ENCODE data around the gene SEC23B.

The SEC23B gene

DNA sequence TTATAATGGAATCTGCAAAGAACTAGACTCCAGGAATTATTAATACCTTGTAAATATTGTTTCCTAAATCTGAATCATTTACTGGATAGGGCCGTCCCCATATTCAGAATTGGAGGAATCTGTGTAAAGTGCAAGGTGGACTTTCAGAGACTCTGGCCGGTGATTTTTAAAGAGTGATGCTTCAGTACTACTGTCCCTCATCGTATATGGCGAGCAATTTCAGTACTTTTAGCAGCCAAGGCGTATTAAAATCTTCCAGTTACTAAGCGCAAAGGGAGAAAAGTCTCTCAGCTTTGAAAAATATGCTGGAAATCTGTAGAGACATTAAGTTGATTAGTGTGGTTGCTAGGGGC is 60.0 kb downstream of the SEC23B start:
- no peaks in the 10 kb centered on the region for H3K9me3 ChIP-seq (ENCODE audit: insufficient read depth, low read length, severe bottlenecking)
- H3K36me3 ChIP-seq (ENCODE audit: insufficient read depth, low read length): peaks cover 28% of the 10 kb centered on the region
- peak overlapping the region; percentile 75 for H3K9ac ChIP-seq (ENCODE audit: low read depth, low read length)
- peaks cover 20% of the 10 kb centered on the region for H3K4me1 ChIP-seq (ENCODE audit: insufficient read depth, low read length)
- peak overlapping the region; percentile 64 to 68 for H3K4me3 ChIP-seq (ENCODE audit: low read depth in 1 of 2, low read length in 2 of 2)
- peak overlapping the region; percentile 76 for H3K27ac ChIP-seq (ENCODE audit: low read length)
- H2AFZ ChIP-seq (ENCODE audit: low read depth, low read length): peak overlapping the region; percentile 73
- ATAC-seq (ENCODE audit: insufficient read depth, low read depth) (no peak; the same call in 2 of the 3 replicates), DNase-seq (no peak)
- peaks cover 26% of the 10 kb centered on the region for H3K79me2 ChIP-seq (ENCODE audit: insufficient read depth, low read length)
- H3K27me3 ChIP-seq (ENCODE audit: insufficient read depth, low read length, poor library complexity): no peaks in the 10 kb centered on the region
- peak overlapping the region; percentile 89 for H3K4me2 ChIP-seq (ENCODE audit: insufficient read depth, low read length)
- no peaks in the 10 kb centered on the region for H4K20me1 ChIP-seq (ENCODE audit: insufficient read depth, low read length)
- TF ChIP-seq EZH2 (IDR thresholded peaks at IDR 0.05; ENCODE audit: borderline replicate concordance, low read depth, low read length, severe bottlenecking): no peak
- no peak for TF ChIP-seq CTCF (IDR thresholded peaks at IDR 0.05; ENCODE audit: borderline replicate concordance, extremely low read depth, low read length, poor library complexity, severe bottlenecking)

DNA sequence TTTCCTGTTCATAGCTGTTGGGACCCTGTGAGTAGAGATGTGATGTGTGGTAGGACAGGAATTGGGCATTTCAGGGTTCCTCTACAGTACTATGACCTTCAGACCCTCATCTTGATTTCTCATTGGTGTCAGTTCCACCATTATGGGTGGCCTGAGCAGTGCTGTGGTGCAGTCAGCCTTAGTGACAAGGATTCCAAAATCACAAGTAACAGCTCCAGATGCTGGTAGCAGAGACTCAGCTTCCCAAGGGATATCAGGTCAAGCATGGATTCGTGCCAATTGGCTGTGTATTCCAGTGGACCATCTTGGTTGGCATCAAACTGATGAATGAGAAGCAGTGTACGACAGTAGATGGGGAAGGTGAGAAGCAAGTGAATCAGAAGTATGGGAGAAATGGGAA is 63.3 kb downstream of the SEC23B start:
- no peak for ATAC-seq (ENCODE audit: insufficient read depth, low read depth)
- TF ChIP-seq EZH2 (IDR thresholded peaks at IDR 0.05; ENCODE audit: borderline replicate concordance, low read depth, low read length, severe bottlenecking) (no peak), CTCF (IDR thresholded peaks at IDR 0.05; ENCODE audit: borderline replicate concordance, extremely low read depth, low read length, poor library complexity, severe bottlenecking) (no peak)
- peaks cover 17% of the 10 kb centered on the region for H3K4me1 ChIP-seq (ENCODE audit: insufficient read depth, low read length)
- no peak overlapping the region for H3K27ac ChIP-seq (ENCODE audit: low read length)
- H2AFZ ChIP-seq (ENCODE audit: low read depth, low read length): no peak overlapping the region
- H3K36me3 ChIP-seq (ENCODE audit: insufficient read depth, low read length): peaks cover 25% of the 10 kb centered on the region
- no peak overlapping the region for H3K4me3 ChIP-seq (ENCODE audit: low read depth in 1 of 2, low read length in 2 of 2)
- DNase-seq: no peak
- no peaks in the 10 kb centered on the region for H3K27me3 ChIP-seq (ENCODE audit: insufficient read depth, low read length, poor library complexity)
- H3K4me2 ChIP-seq (ENCODE audit: insufficient read depth, low read length): no peak overlapping the region
- no peaks in the 10 kb centered on the region for H4K20me1 ChIP-seq (ENCODE audit: insufficient read depth, low read length)
- peaks cover 26% of the 10 kb centered on the region for H3K79me2 ChIP-seq (ENCODE audit: insufficient read depth, low read length)
- H3K9me3 ChIP-seq (ENCODE audit: insufficient read depth, low read length, severe bottlenecking): no peaks in the 10 kb centered on the region
- H3K9ac ChIP-seq (ENCODE audit: low read depth, low read length): no peak overlapping the region

DNA sequence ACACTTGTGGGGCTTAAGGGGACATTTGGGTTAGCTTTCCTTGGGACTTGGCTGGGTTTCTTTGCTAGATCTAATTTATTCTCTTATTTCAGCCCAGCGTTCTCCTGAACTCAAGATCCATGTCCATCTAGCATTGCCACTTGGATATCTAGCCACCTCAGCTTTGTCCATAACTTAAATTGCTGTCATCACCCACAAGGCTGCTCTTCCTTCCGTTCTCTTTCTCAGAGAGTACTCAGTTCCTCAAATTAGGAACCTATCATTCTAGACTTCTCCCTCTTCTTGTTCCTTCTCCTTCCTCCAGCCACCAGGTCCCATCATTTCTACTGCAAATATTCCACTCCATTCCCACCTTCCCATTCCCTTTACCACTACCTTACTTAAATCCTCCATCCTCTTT is 63.8 kb downstream of the SEC23B start:
- Histone ChIP-seq H3K27ac (ENCODE audit: low read length) (no peak overlapping the region), H4K20me1 (ENCODE audit: insufficient read depth, low read length) (no peaks in the 10 kb centered on the region), H2AFZ (ENCODE audit: low read depth, low read length) (no peak overlapping the region), H3K36me3 (ENCODE audit: insufficient read depth, low read length) (peaks cover 25% of the 10 kb centered on the region), H3K9me3 (ENCODE audit: insufficient read depth, low read length, severe bottlenecking) (no peaks in the 10 kb centered on the region), H3K4me2 (ENCODE audit: insufficient read depth, low read length) (no peak overlapping the region), H3K79me2 (ENCODE audit: insufficient read depth, low read length) (peaks cover 23% of the 10 kb centered on the region), H3K4me1 (ENCODE audit: insufficient read depth, low read length) (peaks cover 11% of the 10 kb centered on the region), H3K9ac (ENCODE audit: low read depth, low read length) (no peak overlapping the region), H3K27me3 (ENCODE audit: insufficient read depth, low read length, poor library complexity) (no peaks in the 10 kb centered on the region), H3K4me3 (ENCODE audit: low read depth in 1 of 2, low read length in 2 of 2) (no peak overlapping the region)
- TF ChIP-seq EZH2 (IDR thresholded peaks at IDR 0.05; ENCODE audit: borderline replicate concordance, low read depth, low read length, severe bottlenecking) (no peak), CTCF (IDR thresholded peaks at IDR 0.05; ENCODE audit: borderline replicate concordance, extremely low read depth, low read length, poor library complexity, severe bottlenecking) (no peak)
- ATAC-seq (ENCODE audit: insufficient read depth, low read depth): no peak
- no peak for DNase-seq

GRCh38 chr20:18577942-18578341 is 70.2 kb downstream of the SEC23B start:
- no peaks in the 10 kb centered on the region for H3K36me3 ChIP-seq (ENCODE audit: insufficient read depth, low read length)
- H3K9ac ChIP-seq (ENCODE audit: low read depth, low read length): no peak overlapping the region
- H2AFZ ChIP-seq (ENCODE audit: low read depth, low read length): no peak overlapping the region

More at GRCh38 chr20:18577942-18578341, 70.2 kb downstream of the SEC23B start:
- ATAC-seq (ENCODE audit: insufficient read depth, low read depth) (no peak), DNase-seq (no peak)
- Histone ChIP-seq H3K4me3 (ENCODE audit: low read depth in 1 of 2, low read length in 2 of 2) (no peak overlapping the region), H3K27ac (ENCODE audit: low read length) (no peak overlapping the region), H3K27me3 (ENCODE audit: insufficient read depth, low read length, poor library complexity) (no peaks in the 10 kb centered on the region), H3K79me2 (ENCODE audit: insufficient read depth, low read length) (no peaks in the 10 kb centered on the region), H3K4me1 (ENCODE audit: insufficient read depth, low read length) (no peaks in the 10 kb centered on the region), H3K4me2 (ENCODE audit: insufficient read depth, low read length) (no peak overlapping the region), H4K20me1 (ENCODE audit: insufficient read depth, low read length) (no peaks in the 10 kb centered on the region), H3K9me3 (ENCODE audit: insufficient read depth, low read length, severe bottlenecking) (no peaks in the 10 kb centered on the region)
- TF ChIP-seq EZH2 (IDR thresholded peaks at IDR 0.05; ENCODE audit: borderline replicate concordance, low read depth, low read length, severe bottlenecking) (no peak), CTCF (IDR thresholded peaks at IDR 0.05; ENCODE audit: borderline replicate concordance, extremely low read depth, low read length, poor library complexity, severe bottlenecking) (no peak)

All from DND-41 (cell line).